Left cardiac atrium (tissue), 2 donors: ENCODE data around the gene CYLD. TPM values are rescaled to one million over a fixed set of nuclear protein-coding genes. Genes with fewer than 3 reads are reported as not detected.

ENCODE experiments used
- microRNA-seq, 2 donors: library from miRNA; unstranded; fragments of <30 nt; microRNA quantifications; one replicate each; pipeline ENCODE4 v1.2.0, GENCODE V29; 2020
- total RNA-seq, 2 donors: library from RNA; stranded (reverse); fragmentation: NEBNext Ultra II Directional; extraction: Animal tissue kit (Norgen Biotek cat#: 25700); gene quantifications; one replicate each; pipeline ENCODE4 v1.2.1, GENCODE V29; 2021
- donor health status: DM: no; HTN: yes; CAD: no; lungs with severe emphysema.
- donor health status: DM: yes; HTN: yes; CAD: no.

CYLD gene
- total RNA-seq, 2 donors from 2014 or later, result 26.7 to 29.6 TPM

Small RNAs within 50 kb of the gene (microRNA-seq; reads per million reads assigned to microRNA genes)
- gene MIR3181, result 0 reads per million in 2 donors

Other genes with a start within 250 kb of the CYLD start
- 1 to 10 TPM; 1.0 to 1.9 TPM for gene NKD1, start 193.7 kb upstream of the CYLD start, total RNA-seq
- 1 to 10 TPM; 1.2 to 2.0 TPM for gene SNX20, start 60.8 kb upstream of the CYLD start, total RNA-seq
- gene NOD2, start 48.5 kb upstream of the CYLD start, total RNA-seq, result 1 to 10 TPM; 1.3 to 1.4 TPM